H1 (cell line): ENCODE data around the gene TEDC1. TPM values are rescaled to one million over a fixed set of nuclear protein-coding genes. Genes with fewer than 3 reads are reported as not detected.

ENCODE experiments used
- CTCF ChIA-PET: fragments of 300-600 bp; sonication (Branson Sonifier 250); formaldehyde crosslinking; loops from one replicate; lab custom pipeline; 2021; ENCODE audit not compliant: partially characterized antibody; lab: Charles Lee
- POLR2A ChIA-PET: fragments of 300-600 bp; sonication (Branson Sonifier 250); formaldehyde crosslinking; loops from one replicate; lab custom pipeline; 2021; ENCODE audit warnings: inconsistent platforms; ENCODE audit not compliant: partially characterized antibody; lab: Charles Lee
- DNase-seq, 2 experiments: peaks; one replicate each; pipeline versions ENCODE4 v3.0.0 to v3.0.0-alpha.2; 2010 to 2022; ENCODE audit warnings: low spot score in 2 of 2, low read depth in 1 of 2, mixed read lengths in 1 of 2
- FAIRE-seq: peaks from 2 replicates; lab custom pipeline; 2011; peaks lifted over from hg19 to GRCh38; lab: Jason Lieb, UNC
- H2AFZ ChIP-seq: 2 replicates; pipeline ENCODE4 v1.8.1; 2012; ENCODE audit warnings: low read length, inconsistent platforms
- H2AK5ac ChIP-seq: 2 replicates; pipeline ENCODE4 v1.6.1; 2013; ENCODE audit warnings: low read depth, low read length
- H2BK120ac ChIP-seq: replicated peaks from 2 replicates; pipeline ENCODE3; 2013; ENCODE audit warnings: low read depth, low read length, inconsistent platforms
- H2BK12ac ChIP-seq: 2 replicates; pipeline ENCODE4 v1.6.1; 2013; ENCODE audit warnings: low read depth, low read length
- H2BK15ac ChIP-seq: 2 replicates; pipeline ENCODE4 v1.6.1; 2013; ENCODE audit warnings: low read length
- H2BK20ac ChIP-seq: 2 replicates; pipeline ENCODE4 v1.6.1; 2013; ENCODE audit warnings: low read length
- H2BK5ac ChIP-seq: 2 replicates; pipeline ENCODE4 v1.6.1; 2013; ENCODE audit warnings: low read depth, low read length
- H3K14ac ChIP-seq: 2 replicates; pipeline ENCODE4 v1.6.1; 2013; ENCODE audit warnings: inconsistent platforms; ENCODE audit not compliant: insufficient read length
- H3K18ac ChIP-seq: 2 replicates; pipeline ENCODE4 v1.6.1; 2013; ENCODE audit warnings: low read length; ENCODE audit errors: extremely low read depth
- H3K23ac ChIP-seq: 2 replicates; pipeline ENCODE4 v1.6.1; 2013; ENCODE audit warnings: inconsistent platforms; ENCODE audit not compliant: insufficient read length
- H3K23me2 ChIP-seq: 2 replicates; pipeline ENCODE4 v1.6.1; 2013; ENCODE audit warnings: low read depth, low read length
- H3K27ac ChIP-seq: 2 replicates; pipeline ENCODE4 v1.6.1; 2011; ENCODE audit warnings: low read depth, low read length, inconsistent platforms
- H3K27me3 ChIP-seq, 4 experiments: replicated peaks in 1 of 4; 1 replicate in 1 of 4; 2 replicates in 3 of 4; pipeline versions ENCODE4 v1.6.1 to v1.8.1; 2011 to 2013; ENCODE audit warnings: low read length in 3 of 4, mild to moderate bottlenecking in 3 of 4, inconsistent platforms in 2 of 4, mixed read lengths in 2 of 4, moderate library complexity in 1 of 4; ENCODE audit not compliant: control insufficient read depth in 3 of 4, insufficient read depth in 3 of 4; ENCODE audit errors: extremely low read depth in 1 of 4
- H3K36me3 ChIP-seq, 4 experiments: 2 replicates each; pipeline versions ENCODE4 v1.6.1 to v1.8.1; 2011 to 2013; ENCODE audit warnings: mild to moderate bottlenecking in 4 of 4, low read length in 3 of 4, moderate library complexity in 2 of 4, control low read depth in 1 of 4, inconsistent platforms in 1 of 4; ENCODE audit not compliant: insufficient read depth in 4 of 4, control insufficient read depth in 2 of 4
- H3K4ac ChIP-seq: replicated peaks from 2 replicates; pipeline ENCODE3; 2013; ENCODE audit warnings: low read length, low read depth, mixed read lengths, inconsistent platforms; ENCODE audit not compliant: insufficient read length
- H3K4me1 ChIP-seq, 4 experiments: replicated peaks in 1 of 4; 1 replicate in 1 of 4; 2 replicates in 3 of 4; pipeline versions ENCODE4 v1.6.1 to v1.8.1; 2011 to 2013; ENCODE audit warnings: low read length in 3 of 4, inconsistent platforms in 2 of 4, mixed read lengths in 1 of 4; ENCODE audit not compliant: insufficient read depth in 4 of 4, control insufficient read depth in 3 of 4
- H3K4me2 ChIP-seq, 2 experiments: 2 replicates each; pipeline versions ENCODE4 v1.6.1 to v1.8.1; 2011 to 2013; ENCODE audit warnings: low read depth in 2 of 2, low read length in 2 of 2, control low read depth in 1 of 2, inconsistent platforms in 1 of 2, mild to moderate bottlenecking in 1 of 2; ENCODE audit not compliant: insufficient read depth in 1 of 2
- H3K4me3 ChIP-seq, 4 experiments: fragments of 200-600, 300-600 bp in 1 of 4; sonication (generic), shearing (Covaris generic), sonication (Bioruptor Twin) in 1 of 4; 2 replicates each; pipeline versions ENCODE4 v1.5.1 to v1.8.1; 2011 to 2016; ENCODE audit warnings: low read length in 4 of 4, low read depth in 3 of 4, control low read depth in 2 of 4, inconsistent platforms in 2 of 4, mild to moderate bottlenecking in 2 of 4, mixed read lengths in 1 of 4, moderate library complexity in 1 of 4; ENCODE audit not compliant: insufficient read depth in 2 of 4; ENCODE audit errors: extremely low read depth in 1 of 4
- H3K56ac ChIP-seq: replicated peaks from 2 replicates; pipeline ENCODE3; 2013; ENCODE audit warnings: low read depth, mild to moderate bottlenecking, mixed read lengths, low read length, inconsistent platforms; ENCODE audit not compliant: insufficient read length
- H3K79me1 ChIP-seq: 2 replicates; pipeline ENCODE4 v1.6.1; 2013; ENCODE audit warnings: low read depth, low read length, control low read depth
- H3K79me2 ChIP-seq, 2 experiments: 2 replicates each; pipeline versions ENCODE4 v1.6.1 to v1.8.1; 2012 to 2013; ENCODE audit warnings: low read length in 2 of 2, mild to moderate bottlenecking in 2 of 2, inconsistent platforms in 1 of 2; ENCODE audit not compliant: insufficient read depth in 2 of 2, control insufficient read depth in 1 of 2
- H3K9ac ChIP-seq, 4 experiments: replicated peaks in 1 of 4; 1 replicate in 1 of 4; 2 replicates in 3 of 4; pipeline versions ENCODE4 v1.6.1 to v1.8.1; 2011 to 2013; ENCODE audit warnings: low read depth in 3 of 4, low read length in 3 of 4, control low read depth in 2 of 4, mild to moderate bottlenecking in 2 of 4, moderate library complexity in 2 of 4, inconsistent platforms in 1 of 4; ENCODE audit errors: extremely low read depth in 1 of 4
- H3K9me3 ChIP-seq, 2 experiments: 2 replicates each; pipeline versions ENCODE4 v1.6.1 to v1.8.1; 2012 to 2013; ENCODE audit warnings: mild to moderate bottlenecking in 2 of 2, moderate library complexity in 2 of 2, control low read depth in 1 of 2, inconsistent platforms in 1 of 2, low read depth in 1 of 2, low read length in 1 of 2, mixed read lengths in 1 of 2; ENCODE audit not compliant: insufficient read depth in 2 of 2
- H4K20me1 ChIP-seq, 2 experiments: replicated peaks in 1 of 2; 2 replicates each; pipeline versions ENCODE3 to v1.8.1; 2011 to 2013; ENCODE audit warnings: inconsistent platforms in 2 of 2, low read length in 2 of 2, mild to moderate bottlenecking in 1 of 2; ENCODE audit not compliant: insufficient read depth in 2 of 2, control insufficient read depth in 1 of 2
- H4K5ac ChIP-seq: 2 replicates; pipeline ENCODE4 v1.6.1; 2013; ENCODE audit warnings: low read length, low read depth, mixed read lengths, inconsistent platforms; ENCODE audit not compliant: insufficient read length
- H4K8ac ChIP-seq: 2 replicates; pipeline ENCODE4 v1.8.0; 2013; ENCODE audit warnings: mild to moderate bottlenecking, moderate library complexity, low read length, inconsistent platforms; ENCODE audit not compliant: insufficient read depth; ENCODE audit errors: extremely low read depth
- H4K91ac ChIP-seq: replicated peaks from 2 replicates; pipeline ENCODE3; 2013; ENCODE audit warnings: low read length, mixed read lengths, inconsistent platforms; ENCODE audit not compliant: insufficient read length
- BACH1 ChIP-seq: IDR thresholded peaks from 2 replicates; pipeline ENCODE4 v1.6.1; 2012; ENCODE audit warnings: low read length, improper control_type of control experiment
- EZH2 ChIP-seq: fragments of 200-600 bp; sonication (generic); IDR thresholded peaks from 2 replicates; pipeline ENCODE4 v1.7.1; 2012; ENCODE audit warnings: low read depth, mild to moderate bottlenecking, moderate library complexity, low read length, inconsistent platforms; ENCODE audit not compliant: severe bottlenecking
- MAFK ChIP-seq: IDR thresholded peaks from 2 replicates; pipeline ENCODE4 v1.6.1; 2012; ENCODE audit warnings: low read depth, mild to moderate bottlenecking, improper control_type of control experiment, low read length
- WGBS, 2 experiments: shearing (Covaris generic) in 1 of 2; methylation state at CpG; one replicate each; pipeline versions ENCODE4 v1.1.6 to v1.1.7; 2013 to 2015; ENCODE audit warnings: low lambda C conversion rate in 2 of 2, mixed read lengths in 2 of 2, inconsistent platforms in 1 of 2, low coverage in 1 of 2, missing lambda C conversion rate in 1 of 2; ENCODE audit not compliant: insufficient replicate concordance in 2 of 2, insufficient coverage in 1 of 2, insufficient read length in 1 of 2; ENCODE audit errors: extremely low coverage in 1 of 2, missing lambda C conversion rate in 1 of 2; 5-methylcytosine and 5-hydroxymethylcytosine counted together
- polyA plus RNA-seq, 7 experiments: library from polyadenylated mRNA; depleted of rRNA in 3 of 7; stranded (reverse) in 5 of 7; unstranded in 2 of 7; fragments of >200 nt in 5 of 7; fragments of 200-250 nt in 2 of 7; gene quantifications; 1 replicate in 5 of 7; 2 replicates in 1 of 7; 4 replicates in 1 of 7; pipeline versions ENCODE4 v1.2.1 to v1.2.3, GENCODE V29; 2011 to 2013; ENCODE audit warnings: missing spikeins in 2 of 7, mixed read lengths in 2 of 7
- total RNA-seq: library from RNA; stranded (reverse); fragmentation: NEBNext Ultra II Directional; extraction: Animal tissue kit (Norgen Biotek cat#: 25700); gene quantifications from 2 replicates; pipeline ENCODE4 v1.2.1, GENCODE V29; 2021

The TEDC1 gene
- total and polyA plus RNA-seq, 2 of the 8 experiments (the other 6 are each of a cell fraction or from before 2014, with no cell fraction given): 5.6 to 14.8 TPM

DNA sequence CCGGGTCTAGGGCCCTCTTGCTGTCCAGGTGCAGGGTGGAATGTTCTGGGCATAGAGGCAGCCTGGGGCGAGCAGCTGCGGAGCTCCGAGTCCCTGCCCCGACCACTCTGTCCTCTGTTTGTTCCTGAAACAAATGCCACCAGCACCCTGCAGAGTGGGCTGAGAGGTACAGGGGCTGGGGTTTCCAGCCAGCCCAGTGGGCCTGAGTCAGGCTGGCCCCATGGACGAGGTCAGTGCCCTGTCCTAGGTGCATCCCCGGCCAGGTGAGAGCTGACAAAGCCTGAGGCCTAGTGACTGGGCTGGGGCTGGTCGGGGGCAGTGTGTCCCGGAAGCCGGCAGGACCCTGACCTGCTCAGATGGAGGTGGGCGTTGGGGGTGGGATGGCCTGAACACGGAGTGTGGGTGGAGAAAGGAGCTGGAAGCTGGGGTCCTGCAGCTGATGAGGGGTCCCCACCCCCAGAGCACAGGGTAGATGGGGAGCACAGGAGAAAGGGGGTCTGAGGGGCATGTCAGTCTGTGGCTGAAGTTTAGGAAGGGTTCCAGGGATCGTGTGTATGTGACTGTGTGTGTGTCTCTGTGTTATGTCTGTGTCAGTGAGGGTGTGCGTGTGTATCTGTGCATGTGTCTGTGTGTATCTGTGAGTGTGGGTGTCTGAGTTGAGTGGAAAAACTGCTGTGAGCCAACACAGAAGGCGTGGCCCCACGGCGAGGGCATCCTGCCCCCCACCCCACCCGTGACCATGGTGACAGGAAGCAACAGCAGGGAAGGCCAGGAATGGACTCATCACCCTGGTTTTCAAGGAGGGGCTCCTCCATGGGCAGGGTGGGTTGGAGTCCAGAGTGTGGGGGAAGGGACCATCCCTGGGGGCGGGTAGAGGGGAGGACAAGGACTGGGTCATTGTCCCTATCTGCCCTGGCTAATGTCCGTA is 6.7 kb upstream of the TEDC1 start:
- H3K79me2 ChIP-seq: no peaks in the 10 kb centered on the region
- FAIRE-seq: no peak
- H3K27ac ChIP-seq: no peak overlapping the region
- H4K91ac ChIP-seq: no peak overlapping the region
- peaks cover 45 to 97% (median 80%) of the 10 kb centered on the region in 4 experiments for H3K27me3 ChIP-seq
- ChIA-PET POLR2A (interaction anchor here (1.7 kb wide), 1 partner anchor 10 kb away, joined by 3 read pairs; no protein-coding TSS in a partner anchor), CTCF (interaction anchor here (0.8 to 5.0 kb wide), 6 partner anchors 13 to 465 kb away, joined by 3 to 70 read pairs (median 4); no protein-coding TSS in a partner anchor)
- no peak overlapping the region for H2BK15ac ChIP-seq
- peaks cover 6% of the 10 kb centered on the region; the same call in 1 of the 2 replicates for H3K23me2 ChIP-seq
- TF ChIP-seq MAFK (no peak), EZH2 (no peak), BACH1 (no peak)
- H3K4me1 ChIP-seq: peaks cover 0 to 40% (median 19%) of the 10 kb centered on the region in 4 experiments; a peak in 5 of 7 replicates
- H4K8ac ChIP-seq: no peak overlapping the region
- H4K5ac ChIP-seq: no peak overlapping the region
- H2AFZ ChIP-seq: no peak overlapping the region
- DNase-seq: peak in 1 of 2 experiments; percentile 42
- no peak overlapping the region for H2BK20ac ChIP-seq
- H3K18ac ChIP-seq: no peak overlapping the region; the same call in 1 of the 2 replicates
- WGBS, 2 experiments: 81% methylated on average over 18 of the region's 20 CpGs; no CpG with 5 or more reads in 1 of the 2 experiments
- H3K4ac ChIP-seq: no peak overlapping the region
- no peaks in the 10 kb centered on the region for H3K79me1 ChIP-seq
- H3K9me3 ChIP-seq: no peaks in the 10 kb centered on the region
- no peak overlapping the region for H3K14ac ChIP-seq
- no peak overlapping the region for H3K4me3 ChIP-seq
- no peak overlapping the region for H3K9ac ChIP-seq
- H2AK5ac ChIP-seq: no peak overlapping the region
- no peak overlapping the region for H3K23ac ChIP-seq
- no peak overlapping the region for H3K4me2 ChIP-seq
- H3K36me3 ChIP-seq: no peaks in the 10 kb centered on the region
- no peak overlapping the region for H2BK120ac ChIP-seq
- no peak overlapping the region for H3K56ac ChIP-seq
- H2BK12ac ChIP-seq: 0 out of 2 replicates have a peak overlapping the region, but pooled peaks have one; percentile 27
- H4K20me1 ChIP-seq: peaks cover 4 to 15% of the 10 kb centered on the region in 2 experiments
- no peak overlapping the region for H2BK5ac ChIP-seq
